HG03460 (cell line): ENCODE data around the gene BEST4.
"Not testable (repeated sequence)": the region's sequence is repeated elsewhere in the genome, so short reads cannot be mapped to it uniquely, and the experiment has no call there.

ENCODE experiments used
- ATAC-seq: cut with Tn5 transposase; IDR thresholded peaks from one replicate; pipeline ENCODE4 v1.9.1; 2021; ENCODE audit not compliant: unreplicated experiment

BEST4 gene

DNA sequence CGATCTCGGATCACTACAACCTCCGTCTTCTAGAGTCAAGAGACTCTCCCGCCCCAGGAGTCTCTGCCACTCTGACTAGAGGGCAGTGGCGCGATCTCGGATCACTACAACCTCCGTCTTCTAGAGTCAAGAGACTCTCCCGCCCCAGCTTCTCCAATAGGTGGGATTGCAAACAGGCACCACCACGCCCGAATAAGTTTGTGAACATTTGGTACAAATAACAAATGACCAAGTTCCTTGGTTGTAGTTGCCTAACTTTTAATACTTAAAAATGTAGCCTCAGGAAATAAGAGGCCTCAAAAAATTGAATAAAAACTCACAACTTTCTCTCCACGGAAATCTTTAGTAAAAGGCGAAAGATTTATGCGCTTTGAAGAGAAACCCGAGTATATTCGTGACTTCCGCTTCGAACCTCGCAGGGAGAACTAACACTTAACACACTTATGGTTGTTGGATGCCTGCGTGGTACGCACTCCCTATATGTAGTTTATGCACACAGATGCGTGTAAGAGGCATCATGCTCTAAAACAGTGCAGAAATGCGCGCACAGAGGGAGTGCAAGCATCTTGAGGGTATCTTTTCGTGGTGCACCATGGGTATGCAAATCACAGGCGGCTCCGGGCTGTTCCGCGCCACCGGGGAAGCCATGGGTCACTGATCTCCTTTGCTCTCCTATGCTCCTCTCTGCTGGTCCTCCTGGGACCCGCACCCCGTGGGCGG is 31.8 kb upstream of the BEST4 start:
- ATAC-seq: peak; percentile 81

DNA sequence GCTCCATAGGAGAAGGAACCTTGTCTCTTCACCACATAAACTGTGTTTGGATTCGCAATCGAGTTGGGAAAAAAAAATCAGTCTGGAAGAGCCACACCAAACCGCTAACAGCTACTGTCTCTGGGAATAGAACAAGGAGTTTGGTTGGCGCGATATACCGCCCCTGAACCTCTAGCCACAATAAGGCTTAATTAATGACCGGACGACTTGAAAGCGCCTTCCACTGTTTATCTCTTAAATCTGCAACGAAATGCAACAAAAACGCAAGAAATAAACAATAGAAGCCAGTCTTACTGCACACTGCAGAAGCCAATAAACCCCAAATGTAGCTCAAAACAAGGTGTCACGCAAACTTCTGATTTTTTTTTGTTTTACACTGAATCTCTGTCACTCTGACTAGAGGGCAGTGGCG is 31.2 kb upstream of the BEST4 start:
- no peak for ATAC-seq

DNA sequence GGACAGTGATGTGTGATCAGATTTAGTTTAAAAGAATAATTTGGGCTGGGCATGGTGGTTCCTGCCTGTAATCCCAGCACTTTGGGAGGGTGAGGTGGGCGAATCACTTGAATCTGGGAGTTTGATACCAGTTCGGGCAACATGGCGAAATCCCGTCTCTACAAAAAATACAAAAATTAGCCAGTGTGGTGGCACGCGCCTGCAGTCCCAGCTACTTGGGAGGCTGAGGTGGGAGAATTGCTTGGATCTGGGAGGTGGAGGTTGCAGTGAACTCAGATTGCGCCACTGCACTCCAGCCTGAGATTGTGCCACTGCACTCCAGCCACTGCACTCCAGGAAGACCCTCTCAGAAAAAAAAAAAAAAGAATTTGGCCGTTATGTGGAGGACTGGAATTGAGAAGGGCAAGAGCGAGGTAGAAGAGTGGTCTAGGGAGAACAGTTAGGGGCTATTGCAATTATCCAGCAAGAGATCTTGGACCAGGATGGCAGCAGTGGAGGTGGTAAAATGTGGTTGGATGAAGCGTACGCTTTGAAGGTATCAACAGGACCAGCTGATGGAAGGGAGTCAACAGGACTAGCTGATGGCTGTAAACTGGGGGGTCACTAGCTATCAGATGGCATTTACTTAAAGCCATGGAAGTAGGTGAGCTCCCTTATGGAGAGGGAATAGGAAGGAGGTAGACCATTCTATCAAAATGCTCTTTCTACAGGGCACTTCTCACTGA is 30.0 kb upstream of the BEST4 start:
- ATAC-seq: no peak

- no peak for ATAC-seq
These were observed 29.3 kb upstream of the BEST4 start for GRCh38 chr1:44817307-44817706.

DNA sequence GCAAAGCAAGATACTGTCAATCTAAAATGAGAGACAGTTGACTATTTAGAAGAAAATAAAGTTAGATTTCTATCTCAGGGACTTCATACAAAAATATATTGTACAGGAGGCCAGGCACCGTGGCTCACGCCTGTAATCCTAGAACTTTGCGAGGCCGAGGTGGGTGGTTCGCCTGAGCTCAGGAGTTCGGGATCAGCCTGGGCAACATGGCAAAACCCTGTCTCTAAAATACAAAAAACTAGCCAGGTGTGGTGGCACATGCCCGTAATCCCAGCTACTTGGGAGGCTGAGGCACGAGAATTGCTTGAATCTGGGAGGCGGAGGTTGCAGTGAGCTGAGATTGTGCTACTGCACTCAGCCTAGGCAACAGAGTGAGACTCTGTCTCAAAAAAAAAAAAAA is 28.0 kb upstream of the BEST4 start:
- not testable (repeated sequence) for ATAC-seq

DNA sequence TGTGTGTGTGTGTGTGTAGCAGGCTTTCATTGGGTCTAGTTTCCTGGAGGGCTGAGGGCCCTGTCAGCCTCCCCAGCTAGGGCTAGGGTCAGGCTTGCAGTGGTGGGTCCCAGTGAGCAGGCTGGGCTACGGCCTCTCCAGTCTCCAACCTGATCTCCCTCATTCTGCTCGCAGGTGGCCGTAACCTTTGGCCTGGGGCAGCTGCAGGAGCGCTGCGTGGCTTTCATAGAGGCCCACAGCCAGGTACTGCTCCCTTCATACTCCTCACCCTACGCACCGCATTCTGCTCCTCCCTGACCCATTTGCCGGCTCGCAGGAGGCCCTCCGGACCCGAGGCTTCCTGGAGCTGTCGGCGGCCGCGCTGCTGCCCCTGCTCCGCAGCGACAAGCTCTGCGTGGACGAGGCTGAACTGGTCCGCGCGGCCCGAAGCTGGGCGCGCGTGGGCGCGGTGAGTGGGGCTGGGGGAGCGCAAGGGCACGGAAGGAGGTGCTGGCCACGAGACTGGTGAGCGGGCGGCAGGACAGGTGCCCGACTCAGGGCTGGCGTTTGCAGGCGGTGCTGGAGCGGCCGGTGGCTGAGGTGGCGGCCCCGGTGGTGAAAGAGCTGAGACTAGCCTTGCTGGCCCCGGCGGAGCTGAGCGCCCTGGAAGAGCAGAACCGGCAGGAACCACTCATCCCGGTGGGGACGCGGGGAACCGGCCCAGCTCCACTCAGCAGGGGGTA is 25.0 kb upstream of the BEST4 start:
- no peak for ATAC-seq

DNA sequence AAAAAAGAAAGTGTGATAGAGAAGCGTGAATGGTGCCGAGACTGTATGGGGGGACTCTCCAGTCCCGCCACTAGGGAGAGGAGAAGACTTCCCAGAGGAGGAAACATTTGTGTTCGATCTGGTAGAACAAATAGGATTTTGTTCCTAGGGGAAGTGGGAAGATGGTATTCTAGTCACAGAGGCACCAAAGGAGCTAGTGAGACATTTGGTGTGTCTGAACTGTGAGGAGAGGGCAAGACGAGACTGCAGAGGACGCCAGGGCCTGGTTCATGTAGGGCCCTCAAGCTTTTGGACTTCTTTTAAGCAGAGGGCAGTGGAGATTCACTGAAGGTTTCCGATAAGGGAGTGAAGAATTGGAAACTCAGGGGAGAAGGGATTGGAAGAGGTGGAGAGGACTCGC is 23.3 kb upstream of the BEST4 start:
- no peak for ATAC-seq

DNA sequence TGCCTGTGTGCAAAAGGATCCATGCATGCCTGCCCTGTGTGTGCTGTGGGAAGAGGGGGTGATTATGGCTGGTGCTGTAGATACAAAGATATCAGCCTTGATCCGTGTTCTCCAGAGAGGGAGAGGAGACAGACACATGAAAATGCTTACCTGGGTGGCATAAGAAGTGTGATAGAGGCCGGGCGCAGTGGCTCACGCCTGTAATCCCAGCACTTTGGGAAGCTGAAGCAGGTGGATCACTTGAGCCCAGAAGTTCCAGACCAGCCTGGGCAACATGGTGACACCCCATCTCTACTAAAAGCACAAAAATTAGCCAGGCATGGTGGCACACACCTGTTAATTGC is 22.8 kb upstream of the BEST4 start:
- not testable (repeated sequence) for ATAC-seq

GRCh38 chr1:44810101-44810761 is 22.3 kb upstream of the BEST4 start:
- no peak for ATAC-seq

- peak; percentile 49 for ATAC-seq
These were observed 21.3 kb upstream of the BEST4 start for GRCh38 chr1:44808938-44809917.

GRCh38 chr1:44808063-44808937 is 20.3 kb upstream of the BEST4 start, which contains the start of gene BTBD19:
Gene BTBD19, plus strand, starts transcription at chr1:44808523. Its CDS starts 298 bp downstream, at chr1:44808821.
- no peak for ATAC-seq

GRCh38 chr1:44807364-44808062 is 19.5 kb upstream of the BEST4 start:
- no peak for ATAC-seq

DNA sequence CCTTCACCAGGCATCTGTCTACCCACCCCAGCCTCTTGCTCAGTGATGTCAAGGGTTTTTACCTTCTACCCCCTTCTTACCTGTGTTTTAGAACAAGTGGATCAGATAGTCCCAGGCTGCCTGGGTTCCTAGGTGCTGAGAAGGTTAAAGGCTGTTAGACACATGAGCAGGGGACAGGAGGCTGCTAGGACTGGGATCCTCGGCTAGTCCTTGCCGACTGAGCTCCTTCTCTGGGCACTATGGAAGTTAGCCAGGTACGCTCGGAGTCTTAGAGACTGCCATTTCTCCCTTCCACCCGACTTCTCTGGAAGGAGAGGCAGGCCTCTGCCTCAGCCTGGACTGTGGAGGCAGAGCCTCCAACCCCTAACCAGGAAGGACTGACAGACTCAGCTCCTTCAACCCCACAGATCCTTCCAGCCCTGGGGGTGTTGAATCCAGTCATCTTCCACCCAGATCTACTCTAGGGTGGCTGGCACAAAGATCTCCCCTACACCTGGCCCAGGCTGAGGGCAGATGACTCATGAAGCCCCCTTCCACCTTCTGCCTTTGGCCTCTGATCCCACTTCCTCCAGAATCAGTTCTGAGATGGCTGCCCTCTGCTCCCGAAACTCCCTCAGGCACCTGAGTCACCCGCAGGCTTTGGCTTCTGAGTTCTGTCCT is 18.9 kb upstream of the BEST4 start, which contains the start of gene DYNLT4:
Gene DYNLT4 (minus strand): TSS at position 648 of the 660 bp plus-strand sequence. CDS start 683 bp downstream, outside the sequence.
- ATAC-seq: no peak

GRCh38 chr1:44806025-44806703 is 18.2 kb upstream of the BEST4 start:
- ATAC-seq: no peak

- no peak for ATAC-seq
These were observed 17.5 kb upstream of the BEST4 start for GRCh38 chr1:44805311-44806024.

- ATAC-seq: no peak
These were observed 15.5 kb upstream of the BEST4 start for GRCh38 chr1:44803312-44804095.
